HG03095 (cell line): Measurements from ENCODE around the gene TBC1D23.
"Not testable (repeated sequence)": the region's sequence is repeated elsewhere in the genome, so short reads cannot be mapped to it uniquely, and the experiment has no call there.

Source experiments
- ATAC-seq: cut with Tn5 transposase; IDR thresholded peaks from one replicate; pipeline ENCODE4 v1.9.1; 2021; ENCODE audit warnings: moderate library complexity; ENCODE audit not compliant: unreplicated experiment

Gene TBC1D23

DNA sequence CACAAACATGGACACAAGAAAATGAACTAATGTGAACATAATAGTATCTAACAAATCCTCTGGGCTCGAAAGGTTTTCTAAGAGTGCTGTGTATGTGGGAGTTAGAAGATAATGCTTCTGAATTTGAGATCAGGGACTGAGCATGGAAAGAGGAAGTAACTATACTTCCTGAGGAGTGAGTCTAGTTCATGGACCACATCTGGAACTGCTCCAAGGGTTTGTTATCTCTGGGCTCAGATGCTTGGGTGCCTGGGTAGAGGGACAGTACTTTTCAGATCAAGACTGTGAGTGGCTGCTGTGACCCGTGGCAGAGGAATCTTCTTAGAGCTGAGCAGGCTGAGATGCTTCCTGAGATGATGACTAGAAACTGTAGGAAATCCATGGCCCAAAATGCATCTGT lies 28.5 kb downstream of the TBC1D23 start:
- ATAC-seq = no peak

DNA sequence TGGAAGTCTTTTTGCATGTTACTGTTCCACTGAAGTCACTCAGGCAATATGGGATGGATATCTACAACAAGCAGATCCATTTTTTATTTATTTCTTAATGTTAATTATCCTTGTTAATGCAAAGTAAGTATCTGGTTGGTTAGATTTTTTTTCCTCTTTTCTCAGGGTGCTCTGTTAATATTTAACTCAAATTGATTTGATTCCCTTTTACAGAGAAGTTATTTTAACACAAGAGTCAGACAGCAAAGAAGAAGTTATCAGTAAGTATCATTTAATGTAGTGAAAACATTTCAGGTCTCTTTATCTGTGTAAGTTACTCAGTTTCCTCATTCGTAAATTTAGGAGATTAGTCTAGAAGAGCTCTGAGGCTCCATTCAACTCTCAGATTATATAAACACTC lies 34.3 kb downstream of the TBC1D23 start:
- no peak for ATAC-seq

DNA sequence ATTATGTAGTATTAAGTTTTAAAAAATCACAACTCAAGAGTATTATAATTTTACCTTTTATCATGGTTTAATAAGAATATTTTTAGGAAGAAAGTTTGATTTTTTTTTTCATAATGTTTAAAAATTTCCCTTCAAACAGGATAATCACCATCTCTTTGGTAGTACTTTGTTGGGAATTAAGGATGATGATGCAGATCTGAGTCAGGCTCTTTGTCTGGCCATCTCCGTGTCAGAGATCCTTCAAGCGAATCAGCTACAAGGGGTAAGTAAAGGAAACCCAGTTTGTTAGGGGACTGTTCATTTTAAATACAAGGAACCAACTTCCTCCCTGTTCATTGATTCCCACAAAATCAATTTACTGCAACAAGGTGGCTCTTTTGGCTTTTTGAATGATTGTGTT lies 37.0 kb downstream of the TBC1D23 start:
- ATAC-seq = no peak

DNA sequence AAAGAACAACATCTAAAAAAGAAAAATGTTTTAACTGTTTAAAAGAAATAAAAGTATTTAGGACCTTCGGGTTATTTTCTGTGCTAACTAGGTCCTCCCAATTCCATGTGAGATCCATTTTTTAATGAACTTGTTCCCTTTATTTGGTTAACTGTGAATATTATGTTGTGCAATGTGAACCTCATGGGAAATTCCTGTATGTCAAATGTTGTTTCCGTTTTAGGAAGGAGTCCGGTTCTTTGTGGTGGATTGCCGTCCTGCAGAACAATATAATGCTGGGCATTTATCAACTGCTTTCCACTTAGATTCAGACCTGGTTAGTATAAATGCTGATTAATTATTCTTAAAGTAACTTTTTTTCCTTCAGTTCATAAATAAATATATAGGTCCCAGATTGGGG lies 38.2 kb downstream of the TBC1D23 start:
- no peak for ATAC-seq

DNA sequence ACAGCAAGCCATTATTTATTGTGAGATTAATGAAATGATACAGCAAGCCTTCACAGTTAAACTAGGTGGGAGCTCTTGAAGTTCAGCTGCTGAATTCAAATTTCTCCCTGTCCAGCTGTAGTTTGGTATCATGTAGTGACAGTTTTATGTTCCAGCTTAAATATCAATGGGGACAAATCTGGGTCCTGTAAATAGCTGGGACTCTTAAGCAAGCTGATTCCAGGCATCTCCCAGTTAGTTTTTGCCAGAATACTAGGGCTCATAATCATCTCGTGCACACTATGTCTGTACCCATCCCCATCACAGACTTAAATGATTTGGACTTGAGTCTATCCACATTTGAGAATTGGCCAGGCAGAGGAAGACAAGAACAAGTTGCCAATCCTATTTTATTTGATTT lies 45.9 kb downstream of the TBC1D23 start:
- no peak for ATAC-seq

DNA sequence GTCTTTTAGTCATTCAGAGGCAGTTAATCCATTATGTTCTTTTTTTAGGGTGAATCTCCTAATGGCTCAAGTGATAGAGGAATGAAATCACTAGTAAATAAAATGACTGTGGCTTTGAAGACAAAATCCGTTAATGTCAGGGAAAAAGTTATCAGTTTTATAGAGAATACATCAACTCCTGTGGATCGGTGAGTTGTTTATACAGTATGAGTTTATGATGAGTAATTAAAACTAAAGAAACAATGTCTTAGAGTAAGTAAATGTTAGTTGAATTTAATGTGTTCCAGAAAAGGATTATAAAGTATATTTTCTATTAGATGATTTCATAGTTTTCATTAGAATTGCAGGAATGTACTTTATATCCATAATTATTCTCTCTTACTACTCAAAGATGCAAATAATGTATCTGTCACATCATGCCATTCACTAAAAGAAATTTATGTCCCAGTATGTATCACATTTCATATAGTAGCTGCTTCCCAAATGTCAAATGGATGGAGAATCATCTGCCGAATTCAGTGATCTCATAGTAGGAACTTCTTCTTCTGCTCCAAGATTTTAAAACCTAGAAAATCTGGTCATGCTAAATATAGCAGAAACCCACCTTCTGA lies 49.7 kb downstream of the TBC1D23 start:
- no peak for ATAC-seq

DNA sequence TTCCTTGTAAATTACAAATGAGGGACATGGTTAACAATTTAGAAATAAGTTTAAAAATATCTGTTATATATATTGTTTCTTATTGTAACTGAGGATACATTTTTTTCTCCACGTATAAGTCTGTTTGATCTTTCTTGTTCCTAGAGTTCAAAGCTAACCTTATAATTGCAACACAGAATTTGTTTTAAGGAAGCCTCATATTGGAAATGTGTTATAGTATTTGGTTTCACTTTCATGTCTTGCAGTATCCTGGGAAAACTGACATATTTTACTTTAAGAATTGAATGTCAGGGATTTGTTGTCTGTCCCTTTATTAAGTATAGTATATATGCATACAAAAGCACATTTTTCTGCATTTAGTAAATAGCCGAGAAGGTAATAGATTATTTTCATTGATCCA lies 50.2 kb downstream of the TBC1D23 start:
- ATAC-seq = no peak

DNA sequence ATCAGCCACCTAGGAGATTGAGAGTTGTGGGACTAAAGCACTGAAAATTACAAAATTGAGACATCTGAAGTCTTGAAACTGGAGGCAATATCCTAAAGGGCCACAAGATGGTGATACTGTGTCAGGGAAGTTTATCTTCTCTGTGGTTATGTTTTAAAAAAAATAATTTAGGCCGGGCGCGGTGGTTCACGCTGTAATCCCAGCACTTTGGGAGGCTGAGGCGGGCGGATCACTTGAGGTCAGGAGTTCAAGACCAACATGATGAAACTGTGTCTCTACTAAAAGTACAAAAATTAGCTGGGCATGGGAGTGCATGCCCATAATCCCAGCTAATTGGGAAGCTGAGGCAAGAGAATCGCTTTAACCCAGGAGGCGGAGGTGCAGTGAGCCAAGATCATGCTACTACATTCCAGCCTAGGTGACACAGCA lies 55.9 kb downstream of the TBC1D23 start:
- peak; percentile 77 for ATAC-seq

DNA sequence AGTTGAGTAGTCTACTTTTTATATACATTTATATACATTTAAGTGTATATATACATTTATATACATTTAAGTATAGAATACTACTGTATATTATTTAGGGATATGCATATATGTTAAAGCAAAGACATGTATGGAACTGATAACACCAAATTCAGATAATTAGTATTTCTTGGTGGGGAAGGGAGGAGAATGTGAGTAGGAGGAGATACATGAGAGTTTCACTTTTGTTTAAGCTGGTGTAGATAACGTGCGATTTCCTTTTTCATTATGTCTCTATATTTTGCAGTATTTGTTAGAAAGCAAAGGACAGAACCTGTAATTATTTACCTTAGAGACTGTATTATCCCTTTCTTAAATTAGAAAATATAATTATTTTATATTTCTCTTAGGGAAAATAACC lies 57.1 kb downstream of the TBC1D23 start:
- ATAC-seq = no peak

DNA sequence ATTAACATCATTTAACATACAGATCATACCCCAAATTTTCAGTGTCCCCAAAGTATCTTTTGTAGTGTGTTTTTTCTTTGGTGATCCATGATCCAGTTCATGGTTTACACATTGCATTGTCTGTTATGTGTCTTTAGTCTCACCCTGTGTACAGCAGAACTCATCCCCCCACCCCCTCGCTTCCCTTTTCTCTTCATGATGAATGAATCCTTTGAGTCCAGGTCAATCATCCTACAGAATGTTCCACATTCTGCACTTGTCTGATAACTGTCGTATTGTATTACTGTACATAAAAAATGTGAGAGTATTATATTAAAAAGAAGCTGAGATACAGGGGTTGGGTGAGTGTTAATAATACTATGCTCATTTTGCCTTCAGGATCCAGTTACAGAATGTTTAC lies 59.2 kb downstream of the TBC1D23 start:
- ATAC-seq = no peak

DNA sequence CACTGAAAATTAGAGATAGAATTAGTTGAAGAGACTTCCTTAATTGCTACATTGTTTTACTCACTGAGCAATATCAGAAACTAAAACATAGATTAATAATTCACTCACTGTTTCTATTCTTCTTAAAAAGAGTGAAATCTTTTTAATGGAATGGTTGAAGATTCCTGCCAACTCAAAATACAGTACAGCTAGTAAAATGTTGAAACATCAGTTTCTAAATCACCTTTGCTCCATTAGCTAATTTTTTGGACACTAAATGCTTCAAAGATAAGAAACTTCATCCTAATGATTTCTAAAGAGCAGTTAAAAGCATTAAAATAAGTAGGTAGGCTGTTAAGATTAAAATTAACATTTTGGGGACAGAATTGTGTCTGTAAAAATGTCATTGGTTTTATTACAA lies 63.3 kb downstream of the TBC1D23 start:
- ATAC-seq = no peak

DNA sequence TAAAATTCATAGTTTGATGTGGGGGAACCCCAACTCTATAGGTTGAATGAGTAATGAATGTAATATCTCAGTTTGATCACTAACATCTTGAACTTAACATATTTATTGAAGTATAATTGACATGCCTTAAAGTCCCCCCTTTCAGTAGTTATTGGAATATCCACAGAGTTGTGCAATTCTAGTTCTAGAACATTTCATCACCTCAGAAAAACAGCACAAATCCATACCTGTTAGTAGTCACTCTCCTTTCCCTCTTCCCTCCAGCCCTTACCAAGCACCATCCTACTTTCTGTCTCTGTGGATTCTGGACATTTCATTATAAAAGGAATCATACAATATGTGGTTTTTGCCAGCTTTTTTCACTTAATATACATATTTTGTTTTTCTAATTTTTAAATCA lies 65.0 kb downstream of the TBC1D23 start:
- no peak for ATAC-seq

DNA sequence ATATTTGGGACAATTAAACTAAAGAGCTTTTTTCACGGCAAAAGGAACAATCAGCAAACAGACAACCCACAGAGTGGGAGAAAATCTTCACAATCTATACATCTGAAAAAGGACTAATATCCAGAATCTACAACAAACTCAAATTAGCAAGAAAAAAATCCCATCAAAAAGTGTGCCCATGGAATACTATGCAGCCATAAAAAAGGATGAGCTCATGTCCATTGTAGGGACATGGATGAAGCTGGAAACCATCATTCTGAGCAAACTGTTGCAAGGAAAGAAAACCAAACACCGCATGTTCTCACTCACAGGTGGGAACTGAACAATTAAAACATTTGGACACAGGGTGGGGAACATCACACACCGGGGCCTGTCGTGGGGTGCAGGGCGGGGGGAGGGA lies 66.6 kb downstream of the TBC1D23 start:
- ATAC-seq = not testable (repeated sequence)

DNA sequence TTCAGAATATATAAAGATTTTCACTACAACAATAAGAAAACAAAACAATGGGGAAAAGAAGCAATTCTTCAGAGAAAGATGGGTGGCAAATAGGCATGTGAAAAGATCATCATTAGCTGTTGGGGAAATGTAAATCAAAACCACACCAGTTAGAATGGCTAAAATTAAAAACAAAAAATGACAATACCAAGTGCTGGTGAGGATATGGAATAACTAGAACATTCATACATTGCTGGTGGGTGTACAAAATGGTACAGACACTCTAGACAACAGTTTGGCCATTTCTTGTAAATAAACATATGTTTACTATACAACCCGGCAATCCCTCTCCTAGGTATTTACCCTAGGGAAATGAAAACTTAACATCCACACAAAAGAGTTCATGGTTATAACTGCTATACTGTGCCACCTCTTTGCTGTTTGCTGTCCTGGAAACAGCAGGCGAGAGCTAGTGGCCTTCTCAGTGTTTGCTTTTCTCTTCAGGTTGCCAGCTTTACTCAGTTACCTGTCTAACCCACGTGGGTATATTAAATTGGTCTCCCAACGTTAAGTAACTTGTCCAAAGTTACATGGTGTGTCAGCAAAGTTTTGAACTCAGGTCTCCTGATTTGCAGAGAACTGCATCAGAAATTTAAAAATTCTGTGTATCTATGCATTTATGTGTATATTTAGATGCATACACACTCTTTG lies 69.2 kb downstream of the TBC1D23 start:
- no peak for ATAC-seq

DNA sequence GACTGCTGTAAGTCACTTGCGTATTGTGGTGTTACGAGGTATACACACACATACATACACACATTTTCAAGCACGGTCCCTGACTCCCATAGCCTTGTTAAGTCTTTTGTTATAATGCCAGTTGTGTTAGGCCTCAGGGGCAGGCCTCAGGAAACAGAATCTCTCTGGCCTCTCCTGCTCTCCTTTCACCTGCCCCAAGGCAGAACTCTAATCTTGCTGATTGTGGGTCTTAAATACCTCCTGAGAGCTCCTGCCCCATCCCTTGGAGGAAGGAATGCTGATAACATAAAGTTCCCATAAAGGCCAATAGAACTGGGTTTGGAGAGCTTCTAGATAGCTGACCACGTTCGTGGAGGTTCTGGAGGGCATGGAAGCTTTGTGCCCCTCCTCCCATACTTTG lies 69.9 kb downstream of the TBC1D23 start:
- no peak for ATAC-seq

DNA sequence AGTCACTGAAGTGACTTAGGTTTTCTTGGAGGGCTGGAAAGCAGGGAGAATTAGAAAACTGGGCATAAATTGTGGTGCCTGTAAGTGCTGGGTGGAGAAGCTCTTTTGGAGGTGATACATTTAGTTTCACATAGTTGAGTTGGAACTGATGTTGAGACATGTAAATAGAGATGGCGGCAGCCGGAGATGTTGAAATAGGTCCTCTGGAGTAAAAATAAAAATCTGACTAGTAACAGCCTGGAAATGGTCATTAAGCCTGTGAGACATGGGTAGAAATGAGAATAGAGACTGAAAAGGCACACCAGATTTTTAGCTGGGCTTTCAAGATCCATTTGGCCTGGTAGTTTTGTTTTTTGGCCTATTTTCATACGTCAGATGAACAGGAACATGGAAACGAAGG lies 70.9 kb downstream of the TBC1D23 start:
- no peak for ATAC-seq

DNA sequence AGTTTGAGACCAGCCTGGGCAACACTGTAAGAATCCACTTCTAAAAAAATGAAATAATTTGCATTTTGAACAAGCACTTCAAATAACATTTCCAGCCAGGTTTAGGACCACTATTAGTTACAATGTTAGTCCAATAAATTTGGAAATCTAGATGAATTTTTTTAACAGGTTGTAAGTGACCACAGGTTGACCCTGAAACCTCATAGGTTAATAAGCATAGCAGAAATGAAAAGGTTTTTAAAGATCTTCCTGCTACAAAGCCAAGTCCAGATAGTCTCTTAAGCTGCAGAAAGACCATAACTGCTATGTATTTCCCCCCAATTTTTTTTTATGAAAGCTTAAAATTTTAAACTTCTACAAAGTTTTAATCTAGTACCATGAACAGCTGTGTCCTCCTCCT lies 72.3 kb downstream of the TBC1D23 start:
- no peak for ATAC-seq

DNA sequence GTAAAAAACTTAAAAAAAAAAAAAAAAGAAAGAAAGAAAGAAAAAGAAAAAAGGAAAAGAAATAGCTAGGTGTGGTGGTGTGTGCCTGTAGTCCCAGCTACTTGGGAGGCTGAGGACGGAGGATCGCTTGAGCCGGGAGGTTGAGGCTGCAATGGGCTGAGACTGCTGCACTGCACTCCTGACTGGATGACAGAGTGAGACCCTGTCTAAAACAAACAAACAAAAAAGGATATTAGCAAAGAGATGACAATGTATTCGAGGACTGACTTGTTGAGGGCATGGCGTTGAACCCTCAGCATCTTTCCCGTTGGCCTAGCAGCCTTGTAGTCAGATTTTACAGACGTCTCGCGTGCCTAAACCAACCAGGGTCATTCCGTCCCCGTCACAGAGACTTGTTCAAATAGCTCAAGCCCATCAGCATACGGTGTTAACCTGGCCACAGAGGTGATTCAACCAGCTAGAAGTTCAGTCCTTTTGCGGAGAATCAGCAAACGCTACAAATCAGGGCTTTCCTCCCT lies 73.2 kb downstream of the TBC1D23 start:
- peak; percentile 23 for ATAC-seq

DNA sequence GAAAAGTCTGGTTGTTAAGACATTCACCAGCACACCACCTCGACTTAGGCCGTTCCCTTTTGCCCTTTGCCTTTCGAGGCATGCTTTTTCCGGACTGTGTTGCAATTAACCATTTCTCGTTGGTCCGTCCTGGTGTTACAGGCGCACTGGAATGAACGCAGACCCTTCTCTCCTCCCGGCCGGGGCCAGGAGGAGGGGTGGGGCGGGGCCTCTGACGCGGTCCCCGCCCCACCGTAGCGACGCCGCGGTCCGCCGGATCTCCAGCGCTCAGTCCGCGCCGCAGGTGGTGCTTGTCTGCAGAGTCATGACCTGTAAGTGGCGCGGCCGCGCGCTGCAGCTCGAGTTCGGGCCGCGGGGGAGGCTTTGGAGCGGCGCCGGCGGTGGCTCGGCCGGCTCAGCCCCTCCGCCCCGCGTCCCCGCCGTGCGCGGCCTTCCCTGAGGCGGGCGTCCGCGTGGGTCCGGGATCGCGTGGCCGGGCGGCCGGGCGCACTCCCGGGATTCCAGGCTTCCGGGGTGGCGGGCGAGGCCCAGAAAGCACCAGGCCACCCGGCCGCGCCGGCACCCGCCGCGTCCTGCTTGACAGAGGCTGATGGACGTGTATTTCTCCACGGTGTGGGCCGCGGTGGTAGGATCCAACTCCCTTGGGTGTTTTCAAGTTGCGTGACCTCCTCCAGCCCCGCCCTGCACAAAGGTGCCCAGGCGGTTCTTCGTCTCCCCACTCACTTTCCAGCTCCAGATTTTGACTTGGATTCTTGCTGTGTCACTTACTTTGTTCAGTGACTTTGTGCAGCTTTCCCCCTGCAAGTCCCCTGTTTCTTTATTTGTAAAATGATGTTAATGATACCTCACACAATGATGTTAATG lies 73.9 kb downstream of the TBC1D23 start, which contains the start of gene NIT2:
NIT2 (plus strand) TSS at position 270 of the 864 bp plus-strand sequence; CDS start at position 305, 35 bp downstream.
- ATAC-seq = peak; percentile 96

DNA sequence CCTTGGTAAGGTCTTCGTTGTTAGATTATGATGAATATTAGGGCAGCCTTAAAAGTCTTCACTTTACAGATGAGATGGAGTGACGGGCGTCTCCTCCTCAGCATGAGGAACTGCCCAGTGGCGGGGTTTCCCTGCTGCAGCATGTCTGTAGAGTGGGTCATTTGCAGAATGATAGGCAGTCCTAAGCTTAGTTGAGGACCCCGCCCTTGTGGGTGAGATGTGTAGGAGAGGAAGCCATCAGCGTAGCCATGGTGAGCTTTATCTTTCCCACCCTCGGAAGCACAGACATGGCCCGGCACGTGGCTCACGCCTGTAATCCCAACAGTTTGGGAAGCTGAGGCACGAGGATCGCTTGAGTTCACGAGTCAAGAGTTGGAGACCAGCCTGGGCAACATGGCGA lies 74.6 kb downstream of the TBC1D23 start:
- peak; percentile 43 for ATAC-seq

DNA sequence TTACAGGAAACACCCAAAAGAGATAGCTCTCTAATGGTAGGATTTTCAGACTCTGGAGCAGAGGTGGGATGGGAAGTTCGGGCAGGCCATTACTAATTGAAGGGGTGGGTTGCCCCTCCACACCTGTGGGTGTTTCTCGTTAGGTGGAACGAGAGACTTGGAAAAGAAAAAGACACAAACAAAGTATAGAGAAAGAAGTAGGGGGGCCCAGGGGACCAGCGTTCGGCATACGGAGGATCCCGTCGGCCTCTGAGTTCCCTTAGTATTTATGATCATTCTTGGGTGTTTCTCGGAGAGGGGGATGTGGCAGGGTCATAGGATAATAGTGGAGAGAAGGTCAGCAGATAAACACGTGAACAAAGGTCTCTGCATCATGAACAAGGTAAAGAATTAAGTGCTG lies 75.4 kb downstream of the TBC1D23 start:
- ATAC-seq = not testable (repeated sequence)

DNA sequence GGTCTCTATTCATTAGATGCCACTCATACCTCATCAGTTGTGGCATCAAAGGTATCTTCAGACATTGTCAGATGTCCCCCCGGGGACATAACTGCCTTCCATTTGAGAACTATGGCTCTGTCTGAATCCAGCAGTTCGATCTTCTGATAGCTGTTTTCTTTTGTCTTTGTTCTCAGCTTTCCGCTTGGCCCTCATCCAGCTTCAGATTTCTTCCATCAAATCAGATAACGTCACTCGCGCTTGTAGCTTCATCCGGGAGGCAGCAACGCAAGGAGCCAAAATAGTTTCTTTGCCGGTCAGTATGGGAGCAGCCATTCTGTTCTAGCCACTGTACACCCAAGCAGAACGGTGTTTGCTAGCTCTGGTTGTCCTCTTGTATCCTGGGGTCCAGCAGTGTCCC lies 78.1 kb downstream of the TBC1D23 start:
- ATAC-seq = no peak
